ENCODE results near the gene OVOL2. TPM values are rescaled to one million over a fixed set of nuclear protein-coding genes. Genes with fewer than 3 reads are reported as not detected.

The OVOL2 gene
- polyA plus RNA-seq, 1 of the 3 experiments (the other 2 are of a cell fraction): not detected

GRCh38 chr20:18055261-18055660 is 2.5 kb downstream of the OVOL2 start:
- Histone ChIP-seq H4K20me1 (ENCODE audit: insufficient read depth) (no peaks in the 10 kb centered on the region), H3K4me3 (ENCODE audit: low read depth in 2 of 2, low read length in 1 of 2) (no peak overlapping the region), H3K9ac (no peak overlapping the region), H3K4me1 (ENCODE audit: control insufficient read depth in 1 of 2, insufficient read depth in 2 of 2, low read depth in 1 of 2, low read length in 1 of 2) (peaks cover 0 to 4% of the 10 kb centered on the region in 2 experiments; a peak in 1 of 4 replicates), H3K27ac (ENCODE audit: low read depth in 2 of 2, low read length in 1 of 2) (no peak overlapping the region), H3K9me2 (no peaks in the 10 kb centered on the region), H3K36me3 (replicated peaks in 1 of 2; ENCODE audit: control insufficient read depth in 1 of 2, insufficient read depth in 2 of 2, low read length in 1 of 2) (no peaks in the 10 kb centered on the region), H3K27me3 (ENCODE audit: insufficient read depth) (peaks cover 85% of the 10 kb centered on the region), H3F3A (replicated peaks; ENCODE audit: insufficient read depth) (no peaks in the 10 kb centered on the region), H3K79me2 (ENCODE audit: insufficient read depth) (no peaks in the 10 kb centered on the region), H3K4me2 (no peak overlapping the region), H2AFZ (ENCODE audit: low read depth) (no peak overlapping the region), H3K9me3 (no peaks in the 10 kb centered on the region)
- no peak for TF ChIP-seq EZH2phosphoT487 (IDR thresholded peaks at IDR 0.05; ENCODE audit: borderline replicate concordance, low read depth)
- no peak for TF ChIP-seq RXRA (IDR thresholded peaks at IDR 0.05; ENCODE audit: borderline replicate concordance, low read depth)
- TF ChIP-seq ELF1 (IDR thresholded peaks at IDR 0.05): no peak
- TF ChIP-seq USF1 (IDR thresholded peaks at IDR 0.05; ENCODE audit: borderline replicate concordance, low read depth): no peak
- no peak for TF ChIP-seq EP300 (IDR thresholded peaks at IDR 0.05; ENCODE audit: borderline replicate concordance in 1 of 2, low read depth in 1 of 2, low read length in 1 of 2)
- no peak for TF ChIP-seq TAF1 (IDR thresholded peaks at IDR 0.05; ENCODE audit: borderline replicate concordance, low read depth, low read length)
- TF ChIP-seq FOXM1 (IDR thresholded peaks at IDR 0.05; ENCODE audit: low read depth): no peak
- TF ChIP-seq TEAD4 (IDR thresholded peaks at IDR 0.05; ENCODE audit: borderline replicate concordance, insufficient read depth): no peak
- TF ChIP-seq MAX (IDR thresholded peaks at IDR 0.05; ENCODE audit: low read depth): no peak
- TF ChIP-seq GATA2 (CRISPR knock-in tag; IDR thresholded peaks at IDR 0.05): no peak
- WGBS (ENCODE audit: low lambda C conversion rate): 37% methylated on average over 11 of the region's 11 CpGs
- ChIA-PET CTCF (no interaction called here), POLR2A (no interaction called here)
- DNase-seq: no peak

- Histone ChIP-seq H3K79me2 (ENCODE audit: insufficient read depth) (no peaks in the 10 kb centered on the region), H3K4me1 (ENCODE audit: control insufficient read depth in 1 of 2, insufficient read depth in 2 of 2, low read depth in 1 of 2, low read length in 1 of 2) (peaks cover 0 to 4% of the 10 kb centered on the region in 2 experiments; a peak in 1 of 4 replicates), H3K4me2 (no peak overlapping the region), H2AFZ (ENCODE audit: low read depth) (no peak overlapping the region), H3K9me2 (no peaks in the 10 kb centered on the region), H3K27me3 (ENCODE audit: insufficient read depth) (peaks cover 72% of the 10 kb centered on the region), H3K27ac (ENCODE audit: low read depth in 2 of 2, low read length in 1 of 2) (no peak overlapping the region), H3K9me3 (no peaks in the 10 kb centered on the region), H3F3A (replicated peaks; ENCODE audit: insufficient read depth) (no peaks in the 10 kb centered on the region), H4K20me1 (ENCODE audit: insufficient read depth) (no peaks in the 10 kb centered on the region), H3K9ac (no peak overlapping the region), H3K4me3 (ENCODE audit: low read depth in 2 of 2, low read length in 1 of 2) (no peak overlapping the region), H3K36me3 (replicated peaks in 1 of 2; ENCODE audit: control insufficient read depth in 1 of 2, insufficient read depth in 2 of 2, low read length in 1 of 2) (no peaks in the 10 kb centered on the region)
- ChIA-PET CTCF (no interaction called here), POLR2A (no interaction called here)
- TF ChIP-seq YY1 (IDR thresholded peaks at IDR 0.05; ENCODE audit: low read depth) (no peak), ELF1 (IDR thresholded peaks at IDR 0.05) (no peak), GABPA (IDR thresholded peaks at IDR 0.05; ENCODE audit: low read depth) (no peak), USF2 (IDR thresholded peaks at IDR 0.05; ENCODE audit: borderline replicate concordance, low read depth, low read length) (no peak), REST (IDR thresholded peaks at IDR 0.05; ENCODE audit: low read depth, low read length) (no peak), PBX3 (IDR thresholded peaks at IDR 0.05) (no peak)
- no peak for DNase-seq
- 18% methylated on average over 4 of the region's 4 CpGs for WGBS (ENCODE audit: low lambda C conversion rate)
These were observed 4.9 kb downstream of the OVOL2 start for GRCh38 chr20:18052856-18053255.
